Neutrophil (primary cell): ENCODE measurements around the gene HIRA.

Source experiments
- H3K27ac ChIP-seq: fragments of 200-600 bp; sonication (generic); 2 replicates; pipeline ENCODE4 v1.5.1; 2016; ENCODE audit warnings: mild to moderate bottlenecking, moderate library complexity
- H3K27me3 ChIP-seq: fragments of 200-600 bp; sonication (generic); 2 replicates; pipeline ENCODE4 v1.6.0; 2016; ENCODE audit warnings: mild to moderate bottlenecking
- H3K36me3 ChIP-seq: fragments of 200-600 bp; sonication (generic); 2 replicates; pipeline ENCODE4 v1.5.1; 2017
- H3K4me1 ChIP-seq, 2 experiments: fragments of 200-600 bp in 1 of 2; sonication (generic) in 1 of 2; 1 replicate in 1 of 2; 2 replicates in 1 of 2; pipeline versions ENCODE4 v1.5.1 to v1.6.1; 2013 to 2016; ENCODE audit warnings: low read depth in 1 of 2, low read length in 1 of 2, mild to moderate bottlenecking in 1 of 2, moderate library complexity in 1 of 2; ENCODE audit not compliant: control insufficient read depth in 1 of 2, insufficient read depth in 1 of 2
- H3K4me3 ChIP-seq, 2 experiments: fragments of 200-600 bp in 1 of 2; sonication (generic) in 1 of 2; 1 replicate in 1 of 2; 2 replicates in 1 of 2; pipeline ENCODE4 v1.5.1; 2013 to 2016; ENCODE audit warnings: low read depth in 1 of 2, low read length in 1 of 2, mild to moderate bottlenecking in 1 of 2, moderate library complexity in 1 of 2
- H3K9me3 ChIP-seq: fragments of 200-600 bp; sonication (generic); 2 replicates; pipeline ENCODE4 v1.5.1; 2016
- TF ChIP-seq, protein P1 (sequence below): fragments of 200-600 bp; sonication (generic); IDR thresholded peaks from 2 replicates; pipeline ENCODE4 v1.5.1; 2016; ENCODE audit warnings: antibody characterized with exemption

The HIRA gene

DNA sequence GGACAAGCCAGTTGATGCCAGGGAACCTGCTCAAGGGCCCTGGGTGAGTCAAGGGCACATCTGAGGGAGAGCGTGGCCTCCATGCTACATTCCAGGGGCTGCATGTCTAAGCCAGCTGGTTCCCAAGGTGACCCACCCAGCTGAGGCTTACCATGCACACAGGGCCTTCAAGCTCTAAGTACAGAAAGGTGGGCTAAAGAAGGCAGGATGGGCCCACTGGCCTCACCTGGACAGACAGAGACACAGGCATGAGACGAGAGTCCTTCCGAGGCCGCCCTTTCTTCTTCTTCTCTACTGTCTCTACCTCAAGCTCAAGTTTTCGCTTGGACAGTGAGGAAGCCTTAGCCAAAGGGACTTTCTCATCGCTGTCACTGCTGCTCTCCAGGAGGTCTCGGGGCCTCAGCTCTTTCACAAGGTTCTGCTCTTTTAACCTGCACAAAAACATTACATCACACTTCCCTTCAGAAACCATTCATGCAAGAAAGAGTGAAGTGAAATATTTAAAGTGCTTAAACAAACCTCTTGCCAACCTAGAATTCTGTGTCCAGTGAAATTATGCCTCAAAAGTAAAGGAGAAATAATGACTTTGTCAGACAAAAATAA, 69.9 kb downstream of the HIRA start:
- H3K27me3 ChIP-seq = no peaks in the 10 kb centered on the region
- H3K4me3 ChIP-seq = peak overlapping the region in 1 of 2 experiments; percentile 0
- TF ChIP-seq, protein P1, sequence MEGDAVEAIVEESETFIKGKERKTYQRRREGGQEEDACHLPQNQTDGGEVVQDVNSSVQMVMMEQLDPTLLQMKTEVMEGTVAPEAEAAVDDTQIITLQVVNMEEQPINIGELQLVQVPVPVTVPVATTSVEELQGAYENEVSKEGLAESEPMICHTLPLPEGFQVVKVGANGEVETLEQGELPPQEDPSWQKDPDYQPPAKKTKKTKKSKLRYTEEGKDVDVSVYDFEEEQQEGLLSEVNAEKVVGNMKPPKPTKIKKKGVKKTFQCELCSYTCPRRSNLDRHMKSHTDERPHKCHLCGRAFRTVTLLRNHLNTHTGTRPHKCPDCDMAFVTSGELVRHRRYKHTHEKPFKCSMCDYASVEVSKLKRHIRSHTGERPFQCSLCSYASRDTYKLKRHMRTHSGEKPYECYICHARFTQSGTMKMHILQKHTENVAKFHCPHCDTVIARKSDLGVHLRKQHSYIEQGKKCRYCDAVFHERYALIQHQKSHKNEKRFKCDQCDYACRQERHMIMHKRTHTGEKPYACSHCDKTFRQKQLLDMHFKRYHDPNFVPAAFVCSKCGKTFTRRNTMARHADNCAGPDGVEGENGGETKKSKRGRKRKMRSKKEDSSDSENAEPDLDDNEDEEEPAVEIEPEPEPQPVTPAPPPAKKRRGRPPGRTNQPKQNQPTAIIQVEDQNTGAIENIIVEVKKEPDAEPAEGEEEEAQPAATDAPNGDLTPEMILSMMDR = no peak
- H3K4me1 ChIP-seq = peaks cover 27 to 33% of the 10 kb centered on the region in 2 experiments
- H3K9me3 ChIP-seq = no peaks in the 10 kb centered on the region
- H3K36me3 ChIP-seq = peaks cover 84% of the 10 kb centered on the region
- peak overlapping the region; percentile 77 for H3K27ac ChIP-seq

DNA sequence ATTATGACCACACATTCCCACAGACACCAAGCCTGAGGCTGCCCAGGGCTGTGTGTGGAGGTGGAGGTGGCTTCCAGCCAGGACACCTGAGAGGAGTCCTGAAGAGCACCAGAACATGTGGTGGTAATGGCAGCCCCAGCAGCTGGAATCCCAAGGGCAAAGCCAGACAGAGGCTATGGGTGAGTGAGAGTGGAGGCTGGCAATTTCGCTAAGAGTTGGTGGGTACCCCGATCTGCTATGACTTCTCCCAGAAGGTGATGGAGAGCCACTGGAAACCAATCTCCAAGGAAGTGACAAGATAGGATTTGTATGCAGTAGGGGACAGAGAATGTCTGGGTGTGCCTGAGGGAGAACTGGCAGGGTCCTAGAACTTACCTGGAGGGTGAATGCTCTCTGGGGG, 70.7 kb downstream of the HIRA start:
- Histone ChIP-seq H3K4me3 (no peak overlapping the region), H3K9me3 (no peaks in the 10 kb centered on the region), H3K27me3 (no peaks in the 10 kb centered on the region), H3K36me3 (peaks cover 85% of the 10 kb centered on the region), H3K4me1 (peaks cover 27 to 33% of the 10 kb centered on the region in 2 experiments), H3K27ac (peak overlapping the region; percentile 77)
- TF ChIP-seq, protein P1 = no peak

DNA sequence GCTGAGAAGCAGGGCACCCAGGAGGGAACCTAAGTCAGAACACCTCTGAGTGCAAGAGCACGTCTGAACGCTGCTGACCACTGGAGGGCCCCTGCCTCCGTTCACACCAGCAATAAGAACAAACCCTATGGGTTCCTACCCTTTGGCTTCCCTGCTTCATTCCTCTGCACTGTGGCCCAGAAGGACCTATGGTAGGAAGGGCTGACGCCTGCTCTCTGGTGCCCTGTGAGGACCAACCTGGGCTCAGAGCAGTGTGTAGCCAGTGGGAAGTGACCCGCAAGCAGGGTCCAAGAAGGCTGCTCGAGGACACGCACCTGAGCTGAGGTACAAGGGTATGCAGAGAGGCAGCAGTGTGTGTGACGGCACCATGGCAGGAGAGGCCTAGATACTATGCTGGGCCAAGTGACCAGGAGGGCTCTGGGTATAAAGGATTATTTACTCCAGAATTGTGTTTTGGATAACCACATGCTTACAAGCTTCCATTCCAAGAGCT, 71.2 kb downstream of the HIRA start:
- peak overlapping the region; percentile 77 for H3K27ac ChIP-seq
- TF ChIP-seq, protein P1 = no peak
- no peaks in the 10 kb centered on the region for H3K27me3 ChIP-seq
- peaks cover 85% of the 10 kb centered on the region for H3K36me3 ChIP-seq
- H3K4me1 ChIP-seq = peaks cover 27 to 33% of the 10 kb centered on the region in 2 experiments
- no peak overlapping the region for H3K4me3 ChIP-seq
- H3K9me3 ChIP-seq = no peaks in the 10 kb centered on the region

DNA sequence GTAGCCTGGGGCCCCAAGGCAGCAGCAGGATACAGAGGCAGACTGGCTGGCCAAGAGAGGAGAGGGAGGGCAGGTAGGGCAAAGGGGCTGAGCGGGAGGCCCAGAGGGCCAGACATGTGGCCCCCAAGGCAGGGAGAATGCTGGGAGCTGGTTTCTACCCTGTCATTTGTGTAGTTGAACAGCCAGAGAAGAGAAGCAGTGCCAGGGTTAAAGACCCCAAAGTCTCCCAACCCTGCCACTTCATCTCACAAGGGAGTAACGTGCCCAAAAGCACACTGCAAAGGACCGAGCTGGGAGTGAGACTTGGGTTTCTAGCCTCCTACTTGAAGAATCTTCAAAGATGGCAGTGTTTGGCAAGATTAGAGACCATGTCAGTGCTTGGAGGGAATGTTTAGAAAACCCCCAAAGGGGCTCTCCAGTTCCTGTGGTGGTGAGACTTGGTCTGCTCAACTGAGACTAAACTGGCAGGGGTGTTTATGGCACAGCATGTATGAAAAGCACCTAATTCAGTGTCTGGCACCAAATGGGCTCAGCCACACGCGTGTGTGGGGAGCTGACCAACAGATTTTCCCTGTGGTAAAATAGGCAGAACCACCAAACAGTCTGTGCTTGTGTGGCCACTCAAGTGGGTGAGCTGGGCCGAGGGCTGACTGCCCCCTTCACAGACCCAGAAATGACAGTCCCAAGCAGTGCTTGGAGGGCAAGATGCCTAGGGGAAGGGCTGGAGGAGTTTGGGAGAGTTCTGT, 71.8 kb downstream of the HIRA start:
- no peaks in the 10 kb centered on the region for H3K27me3 ChIP-seq
- no peak overlapping the region for H3K4me3 ChIP-seq
- H3K4me1 ChIP-seq = peaks cover 27 to 33% of the 10 kb centered on the region in 2 experiments
- peaks cover 85% of the 10 kb centered on the region for H3K36me3 ChIP-seq
- H3K9me3 ChIP-seq = no peaks in the 10 kb centered on the region
- TF ChIP-seq, protein P1 = no peak
- H3K27ac ChIP-seq = no peak overlapping the region

DNA sequence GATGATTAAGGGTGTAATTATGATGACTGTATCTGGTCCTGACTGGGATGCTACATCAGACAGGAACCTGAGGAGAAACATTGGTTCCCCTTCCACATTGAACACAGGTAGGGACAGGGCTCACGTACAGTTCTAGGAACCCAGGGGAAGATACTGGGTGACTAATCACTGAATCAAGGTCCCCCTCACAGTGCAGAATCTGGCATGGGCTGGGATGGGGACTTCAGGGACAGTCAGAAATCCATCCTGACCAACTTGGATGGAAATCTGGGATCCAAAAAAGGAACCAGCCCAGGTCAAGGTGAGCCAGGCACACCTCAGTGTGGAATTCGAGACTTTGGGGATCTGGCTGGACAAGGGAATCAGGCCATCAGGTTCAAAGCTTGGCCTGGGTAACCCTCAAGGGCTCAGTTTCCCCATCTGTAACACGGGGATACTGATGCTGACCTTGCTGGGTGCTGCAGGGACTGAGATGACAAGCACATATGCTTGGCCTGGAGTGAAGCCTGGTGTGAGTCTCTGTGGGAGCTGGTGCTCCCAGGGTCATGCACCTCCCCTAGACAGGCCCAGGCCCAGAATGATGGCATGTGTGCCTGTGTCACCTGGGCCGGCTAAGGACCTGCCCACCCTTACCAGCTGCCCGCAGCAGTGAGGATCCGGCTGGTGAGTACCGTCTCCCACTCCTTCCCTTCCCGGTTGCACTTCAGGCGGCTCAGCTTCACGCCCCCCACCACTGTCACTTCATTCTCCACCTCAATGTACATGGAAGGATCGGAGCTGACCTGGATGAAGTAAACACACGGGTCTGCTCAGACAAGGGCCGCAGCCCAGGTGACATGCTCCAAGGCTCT, 72.6 kb downstream of the HIRA start:
- Histone ChIP-seq H3K4me1 (peaks cover 27 to 33% of the 10 kb centered on the region in 2 experiments), H3K27ac (no peak overlapping the region), H3K9me3 (no peaks in the 10 kb centered on the region), H3K27me3 (no peaks in the 10 kb centered on the region), H3K36me3 (peaks cover 86% of the 10 kb centered on the region), H3K4me3 (no peak overlapping the region)
- TF ChIP-seq, protein P1 = no peak
